ENCODE results near the gene HOXC9.

The HOXC9 gene

DNA sequence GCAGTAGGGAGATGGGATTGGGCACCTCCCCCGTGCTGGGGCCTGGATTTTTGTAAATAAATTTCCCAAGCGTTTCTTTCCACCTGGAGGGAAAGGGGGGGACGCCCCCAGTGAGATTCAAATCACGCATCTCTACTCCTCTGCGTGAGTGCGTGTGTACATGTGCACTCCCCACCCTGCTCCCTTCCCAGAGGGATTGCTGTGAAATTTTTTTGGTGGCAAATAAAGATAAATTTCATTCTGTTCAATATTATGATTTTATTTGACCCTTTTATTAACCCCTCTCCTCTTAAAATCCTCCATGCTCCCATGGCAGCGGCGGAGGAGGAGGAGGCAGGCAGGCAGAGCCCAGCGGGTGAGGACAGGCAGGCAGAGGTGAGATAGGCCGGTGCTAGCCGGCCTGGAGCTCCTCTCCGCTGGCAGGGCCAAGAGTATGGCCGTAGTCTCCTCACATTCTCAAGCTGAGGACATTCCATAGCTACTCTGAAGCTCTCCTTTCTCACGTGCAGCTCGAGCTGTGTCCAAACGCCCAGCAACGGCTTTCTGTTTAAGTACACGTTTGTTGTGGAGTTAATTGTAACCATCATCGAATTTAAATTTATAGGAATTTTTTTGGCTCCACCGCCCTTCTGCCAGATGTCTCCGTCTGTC, 23.7 kb upstream of the HOXC9 start:
- no peak for DNase-seq

DNA sequence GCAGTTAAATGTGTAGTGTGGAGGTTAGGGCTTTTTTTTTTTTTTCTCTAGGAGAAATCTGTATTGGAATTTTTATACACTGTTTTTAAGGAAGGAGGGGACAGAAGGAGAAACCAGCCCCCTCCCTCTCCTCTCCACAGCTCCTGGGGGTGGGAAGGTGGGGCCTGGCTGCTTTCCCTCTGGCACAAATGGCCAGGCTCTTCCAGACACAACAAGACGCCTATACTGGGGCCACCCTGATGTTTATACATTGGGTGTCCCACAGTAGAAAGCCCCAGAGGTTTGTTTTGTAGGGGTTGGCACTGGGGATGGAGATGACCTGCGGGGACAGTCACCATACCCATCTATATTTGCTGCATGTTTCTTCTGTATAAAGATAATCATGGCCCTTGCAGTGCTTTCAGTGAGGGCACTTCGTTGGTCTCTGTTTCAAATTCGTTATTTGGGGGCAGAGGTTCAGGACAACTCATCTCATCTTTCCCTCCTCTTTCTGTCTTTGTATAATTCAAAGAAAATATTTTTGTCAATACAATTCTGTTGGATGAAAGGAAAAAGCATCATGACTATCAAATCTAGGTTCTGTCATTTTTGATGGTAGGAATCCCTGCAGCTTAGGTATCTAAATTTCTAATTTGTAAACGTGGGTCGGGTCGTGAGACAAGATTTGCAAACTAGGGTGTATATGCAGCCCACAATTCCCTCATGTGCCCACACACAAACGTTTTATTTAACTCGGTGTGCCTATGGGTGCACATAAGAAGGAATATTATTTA, 23.0 kb upstream of the HOXC9 start:
- no peak for DNase-seq

DNA sequence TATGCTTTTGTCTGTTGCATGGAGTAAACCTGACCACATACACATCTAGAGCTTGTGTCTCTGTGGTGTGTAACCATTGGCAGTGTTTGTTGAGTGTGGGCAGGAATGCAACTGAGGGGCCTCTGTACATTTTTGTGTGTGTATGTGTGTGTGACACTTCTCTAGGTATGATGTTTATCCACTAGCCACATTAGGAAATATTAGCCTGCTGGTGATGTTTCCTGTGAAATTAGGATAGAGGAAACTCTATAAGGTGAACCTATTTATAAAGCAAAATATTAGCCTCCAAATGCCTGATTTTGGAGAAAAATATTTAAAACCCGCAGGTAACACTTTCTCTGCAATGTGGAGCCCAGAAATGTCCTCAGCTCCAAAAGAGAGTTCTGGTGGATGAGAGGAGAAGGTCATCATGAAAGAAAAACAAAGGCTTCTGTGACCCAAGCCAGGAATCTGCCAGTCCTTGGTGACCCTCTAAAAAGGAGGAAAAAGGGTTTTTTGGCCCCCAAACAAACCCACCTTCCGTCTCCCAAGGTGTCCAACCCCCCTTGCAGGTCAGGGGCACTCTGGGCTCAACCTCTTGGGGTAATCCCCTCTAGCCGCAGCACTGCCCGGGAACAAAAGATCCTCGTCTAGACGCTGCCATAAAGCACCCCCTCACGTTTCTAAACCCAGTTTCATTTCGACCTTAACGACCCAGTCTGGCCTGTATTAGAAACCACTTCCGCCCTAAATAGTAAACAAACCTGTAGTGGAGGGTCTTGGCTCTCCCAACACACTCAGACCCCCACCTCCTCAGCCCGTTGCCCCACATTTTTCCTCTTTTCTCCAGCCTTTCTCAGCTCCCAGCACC, 22.1 kb upstream of the HOXC9 start:
- no peak for DNase-seq

DNA sequence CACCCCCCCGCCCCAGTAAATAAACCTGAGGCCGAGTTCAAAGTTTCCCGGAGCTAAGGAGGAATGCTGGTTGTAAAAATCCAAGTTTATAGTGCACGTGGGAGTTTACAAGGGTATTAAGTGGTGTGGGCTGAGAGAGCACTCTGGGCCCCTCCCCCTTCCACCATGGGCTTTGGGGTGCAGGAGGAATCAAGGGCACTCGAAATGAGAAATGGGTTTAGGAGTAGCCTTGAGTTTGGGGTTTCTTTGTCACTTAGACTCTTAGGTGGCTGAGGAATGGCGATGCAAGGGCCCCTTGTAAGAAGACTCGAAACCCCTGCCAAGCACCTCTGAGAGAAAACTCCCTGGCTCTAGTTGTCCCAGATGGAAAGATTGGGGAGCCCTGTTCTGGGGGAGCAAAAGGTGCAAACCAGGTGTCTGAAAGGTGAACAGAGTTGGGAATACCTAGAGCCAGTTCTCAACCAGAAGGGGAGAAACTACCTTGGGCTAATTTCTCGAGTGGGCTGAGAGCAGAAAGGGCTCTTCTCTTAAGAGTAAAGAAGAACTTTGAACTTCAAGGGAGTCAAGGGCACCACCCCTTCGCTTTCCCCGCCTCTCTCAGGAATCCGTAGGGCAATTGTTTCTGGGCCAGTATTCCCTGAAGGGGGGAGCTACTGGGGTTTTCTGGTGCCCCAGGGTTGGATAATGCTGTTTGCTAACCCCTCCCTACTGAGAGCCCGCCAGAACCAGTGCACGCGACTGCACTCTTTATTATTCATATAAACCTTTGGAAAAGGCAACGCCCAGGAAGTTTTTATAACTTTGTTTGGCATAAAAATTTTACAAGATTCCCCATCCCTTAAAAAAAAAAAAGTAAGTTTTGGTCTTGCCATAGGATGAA, 21.2 kb upstream of the HOXC9 start:
- DNase-seq = no peak

DNA sequence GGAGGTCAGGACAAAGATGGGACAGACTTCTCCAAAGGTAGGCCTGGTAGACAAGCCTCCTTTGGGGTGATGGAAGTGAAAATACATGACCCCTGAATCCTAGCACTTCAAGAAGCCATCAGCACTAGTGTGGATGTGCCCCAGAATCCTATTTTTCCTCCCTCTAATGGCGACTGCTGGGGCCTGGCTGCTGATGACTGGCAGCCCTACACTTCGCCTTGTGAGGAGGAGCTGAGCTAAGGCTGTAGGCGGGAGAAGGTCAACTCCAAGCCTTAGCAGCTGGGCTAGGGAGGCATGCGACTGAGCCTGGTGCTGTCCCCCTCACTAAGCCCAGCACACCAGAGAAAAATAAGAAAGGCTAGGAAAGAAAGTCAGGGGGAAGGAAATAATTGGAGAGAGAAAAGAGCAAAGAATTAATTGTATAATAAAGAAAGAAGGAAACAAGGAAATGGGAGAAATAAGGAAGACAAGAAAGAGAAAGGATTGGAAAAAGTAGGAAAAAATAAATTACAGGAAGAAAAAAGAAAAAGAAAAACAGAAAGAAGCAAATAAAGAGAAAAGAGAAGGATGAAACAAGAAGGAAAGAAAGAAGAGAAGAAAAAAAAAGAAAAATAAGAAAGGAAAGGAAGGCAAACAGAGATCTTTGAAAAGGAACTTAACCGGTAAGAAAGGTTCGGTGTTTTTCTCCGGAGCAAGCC, 19.7 kb upstream of the HOXC9 start:
- no peak for DNase-seq

DNA sequence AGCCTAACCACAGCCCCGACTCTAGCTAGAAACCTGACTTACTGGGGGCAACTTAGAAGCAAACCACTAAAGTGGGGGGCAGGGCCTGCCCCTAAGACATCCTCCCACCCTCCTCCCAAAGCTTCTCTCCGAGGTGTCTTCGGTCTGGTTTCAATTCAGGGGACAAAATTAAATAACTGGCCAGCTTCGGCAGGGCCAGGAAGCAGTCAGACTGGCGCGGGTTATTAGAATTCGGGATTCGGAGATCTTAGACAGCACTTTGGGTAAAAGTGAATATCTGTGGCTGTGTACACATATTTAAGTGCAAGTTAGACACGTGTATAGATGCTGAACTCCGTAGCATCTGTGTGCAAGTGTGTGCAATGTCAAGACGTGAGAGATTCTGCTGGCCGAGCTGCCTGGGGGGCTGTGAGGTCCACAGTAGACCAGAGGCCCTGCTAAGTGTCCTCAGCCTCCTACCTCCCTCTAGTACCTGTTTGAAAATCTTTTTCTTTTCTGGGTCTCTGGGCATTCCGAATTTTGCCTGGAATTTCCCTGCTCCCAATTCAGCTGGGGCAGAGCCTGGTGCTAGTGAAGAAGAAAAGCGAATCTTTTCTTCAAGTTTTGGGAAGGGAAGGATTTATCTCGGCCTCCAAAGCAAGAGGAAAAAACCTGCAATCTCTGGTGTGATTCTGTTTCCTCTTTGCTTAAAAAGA, 19.0 kb upstream of the HOXC9 start:
- no peak for DNase-seq

DNA sequence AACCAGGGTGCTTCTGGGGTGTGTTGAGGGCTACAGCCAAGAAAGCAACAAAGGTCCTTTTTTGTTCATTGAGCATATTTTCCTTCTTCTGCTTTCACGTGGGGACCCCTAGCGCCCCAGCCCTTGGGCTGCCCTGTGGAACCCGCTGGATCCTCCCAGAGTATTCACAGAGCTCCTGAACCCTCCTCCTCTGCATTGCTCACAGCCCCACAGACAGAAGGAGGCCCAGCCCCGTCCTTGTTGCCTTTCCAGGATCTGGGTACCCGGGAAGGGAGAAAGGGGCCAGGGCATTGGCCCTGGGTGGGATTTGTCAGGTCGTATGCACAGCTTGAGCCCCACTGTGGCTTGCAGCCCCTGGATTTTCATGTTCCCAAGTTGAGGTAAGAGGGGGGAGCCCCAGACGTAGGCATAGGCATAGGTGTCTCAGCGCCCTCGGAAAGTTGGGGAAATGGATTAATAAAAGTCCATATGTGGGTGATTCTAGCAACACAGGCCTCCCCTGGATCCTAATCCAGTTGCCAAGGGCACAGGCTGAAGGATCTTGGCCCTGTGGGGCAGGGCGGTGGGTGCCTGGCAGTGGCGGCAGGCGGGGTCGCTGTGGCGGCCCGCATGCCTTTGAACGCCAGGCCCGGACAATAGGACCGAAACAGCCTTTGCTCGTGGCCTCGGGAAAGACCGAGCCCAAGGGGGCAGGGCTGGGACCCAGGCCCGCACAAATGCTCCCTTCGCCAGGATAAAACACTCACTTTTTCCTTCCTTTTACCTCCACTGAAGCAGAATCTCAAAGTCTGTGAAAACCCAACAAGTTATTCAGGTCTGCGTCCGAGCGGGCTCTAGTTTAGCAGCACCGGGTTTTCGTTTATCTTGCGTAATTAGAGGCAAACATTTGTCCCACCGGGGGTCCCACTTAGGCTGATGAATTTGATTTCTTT, 18.1 kb upstream of the HOXC9 start:
- DNase-seq = no peak

DNA sequence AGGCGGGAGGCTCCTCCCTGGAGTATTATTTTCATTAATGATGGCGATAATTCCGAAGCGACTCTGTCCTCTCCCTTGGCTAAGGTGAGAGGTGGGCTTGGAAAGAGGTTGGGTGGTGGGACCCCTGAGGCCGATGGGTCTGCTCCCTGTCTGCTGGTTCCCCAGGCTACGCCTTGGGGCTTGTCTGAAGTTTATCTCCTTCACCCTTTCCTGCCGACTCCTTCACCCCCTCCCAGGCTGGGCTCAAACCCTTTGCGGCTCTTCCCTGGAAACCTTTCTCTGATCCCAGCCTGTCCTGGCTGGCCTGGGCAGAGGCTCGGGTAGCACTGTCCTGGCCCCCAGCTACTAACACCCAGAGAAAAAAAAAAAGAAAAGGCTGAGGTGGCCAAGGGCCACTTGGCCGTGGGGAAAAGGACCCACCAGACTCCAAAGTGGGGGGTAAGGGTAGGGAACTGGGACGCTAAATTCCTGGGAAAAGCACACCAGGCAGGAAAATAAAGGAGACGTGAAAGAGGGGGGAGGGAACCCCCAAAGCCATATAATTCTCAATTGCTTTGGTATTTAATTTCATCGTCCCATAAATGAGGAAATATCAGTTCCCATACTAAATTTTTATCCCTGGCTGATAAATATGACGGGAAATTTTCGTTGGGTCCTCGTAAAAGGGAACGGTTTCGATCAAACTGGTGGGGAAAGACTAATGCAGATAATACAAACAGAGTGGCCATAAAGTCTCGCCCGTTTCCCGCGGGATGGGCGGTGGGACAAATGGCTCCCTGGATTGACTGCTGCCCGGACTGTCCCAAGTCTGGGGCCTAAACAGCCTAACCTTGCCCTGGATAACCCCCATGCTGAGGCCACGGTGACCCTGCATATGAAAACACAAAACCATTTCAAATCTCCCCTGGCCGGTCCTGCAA, 17.1 kb upstream of the HOXC9 start:
- no peak for DNase-seq

DNA sequence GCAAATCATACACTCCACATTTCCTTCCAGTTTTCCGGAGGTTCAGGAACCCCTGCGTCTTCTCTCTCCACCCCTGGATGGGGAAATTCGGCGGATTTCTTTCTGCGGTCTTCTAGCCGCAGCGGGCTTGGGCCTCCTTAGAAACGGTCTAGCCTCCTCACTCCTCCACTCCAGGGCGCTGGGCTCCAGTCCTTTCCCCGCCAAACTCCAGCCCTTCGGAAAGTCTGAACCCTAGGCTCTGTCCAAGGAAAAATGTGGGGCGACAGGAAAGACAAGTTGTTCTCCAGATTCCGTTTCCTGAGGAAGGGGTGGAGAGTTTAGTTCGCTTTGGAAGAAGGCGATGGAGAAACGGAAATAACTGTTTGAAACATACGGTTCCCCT, 16.4 kb upstream of the HOXC9 start:
- no peak for DNase-seq

DNA sequence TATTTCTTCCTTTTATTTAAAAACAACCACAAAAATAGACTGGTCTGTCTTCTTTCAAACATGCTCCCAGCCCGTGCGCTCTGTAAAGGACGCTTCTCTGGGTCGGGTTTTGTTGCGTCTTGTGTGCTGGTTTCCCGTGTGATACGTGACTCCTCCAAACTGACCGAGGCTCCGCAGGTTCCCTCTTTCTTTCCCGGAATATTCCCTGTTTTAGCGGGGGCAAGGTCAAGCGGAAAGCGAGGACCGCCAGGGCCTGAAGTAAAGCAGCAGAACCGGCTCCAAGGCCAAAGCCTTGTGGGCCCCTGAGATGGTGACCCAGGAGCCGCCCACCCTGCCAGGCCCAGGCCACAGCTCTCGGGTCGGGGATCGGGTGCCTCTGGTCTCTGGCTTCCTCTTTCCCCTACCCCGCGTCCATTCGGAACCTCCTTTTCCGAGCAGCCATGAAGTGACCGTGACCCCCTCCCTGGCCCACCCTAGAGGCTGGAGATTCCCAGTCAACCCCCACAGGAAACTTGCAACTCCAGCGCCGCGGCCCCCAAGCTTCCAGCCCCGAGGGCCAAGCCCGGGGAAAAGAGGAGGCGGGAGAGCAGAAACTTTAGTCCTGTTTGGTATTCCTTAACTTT, 15.9 kb upstream of the HOXC9 start:
- no peak for DNase-seq

DNA sequence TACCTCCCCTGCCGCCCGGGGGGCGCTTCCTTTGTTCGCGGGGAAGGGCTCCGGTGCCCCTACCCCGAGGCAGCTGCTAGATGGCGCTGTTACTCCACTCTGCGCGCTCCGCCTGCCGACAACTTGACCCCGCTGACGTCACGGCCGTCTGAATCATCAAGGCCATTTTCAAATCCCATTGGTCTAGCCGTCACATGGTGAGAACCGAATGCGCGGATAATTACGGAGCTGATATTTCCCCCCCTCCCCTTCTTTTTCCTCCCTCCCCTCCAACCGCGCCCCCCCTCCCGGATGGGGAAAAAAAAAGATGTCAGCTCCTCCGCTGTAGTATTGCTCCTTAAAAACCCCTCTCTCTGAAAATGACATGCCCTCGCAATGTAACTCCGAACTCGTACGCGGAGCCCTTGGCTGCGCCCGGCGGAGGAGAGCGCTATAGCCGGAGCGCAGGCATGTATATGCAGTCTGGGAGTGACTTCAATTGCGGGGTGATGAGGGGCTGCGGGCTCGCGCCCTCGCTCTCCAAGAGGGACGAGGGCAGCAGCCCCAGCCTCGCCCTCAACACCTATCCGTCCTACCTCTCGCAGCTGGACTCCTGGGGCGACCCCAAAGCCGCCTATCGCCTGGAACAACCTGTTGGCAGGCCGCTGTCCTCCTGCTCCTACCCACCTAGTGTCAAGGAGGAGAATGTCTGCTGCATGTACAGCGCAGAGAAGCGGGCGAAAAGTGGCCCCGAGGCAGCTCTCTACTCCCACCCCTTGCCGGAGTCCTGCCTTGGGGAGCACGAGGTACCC, 14.9 kb upstream of the HOXC9 start, which contains the start of gene HOXC10:
Gene HOXC10, plus strand, starts transcription at position 246 of the 791 bp plus-strand sequence. Its CDS starts 114 bp downstream, at position 360.
- peak; percentile 48 for DNase-seq

DNA sequence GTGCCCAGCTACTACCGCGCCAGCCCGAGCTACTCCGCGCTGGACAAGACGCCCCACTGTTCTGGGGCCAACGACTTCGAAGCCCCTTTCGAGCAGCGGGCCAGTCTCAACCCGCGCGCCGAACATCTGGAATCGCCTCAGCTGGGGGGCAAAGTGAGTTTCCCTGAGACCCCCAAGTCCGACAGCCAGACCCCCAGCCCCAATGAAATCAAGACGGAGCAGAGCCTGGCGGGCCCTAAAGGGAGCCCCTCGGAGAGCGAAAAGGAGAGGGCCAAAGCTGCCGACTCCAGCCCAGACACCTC, 14.3 kb upstream of the HOXC9 start:
- DNase-seq = no peak

DNA sequence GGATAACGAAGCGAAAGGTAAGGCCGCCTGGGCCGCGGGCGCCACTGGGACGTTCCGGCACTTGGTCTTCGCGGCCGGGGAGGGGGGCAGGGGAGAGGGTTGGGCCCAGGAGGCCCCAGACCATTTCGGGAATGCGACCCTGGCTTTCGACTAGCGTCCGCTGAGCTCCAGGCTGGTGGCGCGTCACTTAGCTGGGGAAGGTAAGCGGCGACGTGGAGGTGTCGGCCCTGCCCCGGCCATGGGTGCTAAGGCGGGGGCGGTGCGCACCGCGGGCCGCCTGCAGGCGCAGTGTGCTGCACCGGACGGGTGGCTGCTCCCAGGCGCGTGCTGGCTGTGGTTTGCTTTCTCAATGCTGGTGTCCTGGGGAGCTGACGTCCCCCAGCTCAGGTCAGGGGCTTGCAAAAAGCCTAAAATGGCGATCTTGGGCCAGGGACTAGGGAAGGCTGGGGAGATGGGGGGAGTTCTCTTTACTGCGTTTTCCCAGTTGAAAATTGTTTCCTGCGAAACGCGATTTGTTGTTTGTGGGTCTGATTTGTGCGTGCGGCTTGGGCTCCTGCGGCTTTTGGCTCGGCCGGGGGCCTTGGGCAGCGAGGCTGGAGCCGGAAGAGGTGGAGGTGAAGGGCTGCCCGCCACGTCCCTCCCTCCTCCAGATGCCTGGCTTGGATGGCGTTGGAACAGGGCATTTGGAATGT, 13.8 kb upstream of the HOXC9 start:
- no peak for DNase-seq

DNA sequence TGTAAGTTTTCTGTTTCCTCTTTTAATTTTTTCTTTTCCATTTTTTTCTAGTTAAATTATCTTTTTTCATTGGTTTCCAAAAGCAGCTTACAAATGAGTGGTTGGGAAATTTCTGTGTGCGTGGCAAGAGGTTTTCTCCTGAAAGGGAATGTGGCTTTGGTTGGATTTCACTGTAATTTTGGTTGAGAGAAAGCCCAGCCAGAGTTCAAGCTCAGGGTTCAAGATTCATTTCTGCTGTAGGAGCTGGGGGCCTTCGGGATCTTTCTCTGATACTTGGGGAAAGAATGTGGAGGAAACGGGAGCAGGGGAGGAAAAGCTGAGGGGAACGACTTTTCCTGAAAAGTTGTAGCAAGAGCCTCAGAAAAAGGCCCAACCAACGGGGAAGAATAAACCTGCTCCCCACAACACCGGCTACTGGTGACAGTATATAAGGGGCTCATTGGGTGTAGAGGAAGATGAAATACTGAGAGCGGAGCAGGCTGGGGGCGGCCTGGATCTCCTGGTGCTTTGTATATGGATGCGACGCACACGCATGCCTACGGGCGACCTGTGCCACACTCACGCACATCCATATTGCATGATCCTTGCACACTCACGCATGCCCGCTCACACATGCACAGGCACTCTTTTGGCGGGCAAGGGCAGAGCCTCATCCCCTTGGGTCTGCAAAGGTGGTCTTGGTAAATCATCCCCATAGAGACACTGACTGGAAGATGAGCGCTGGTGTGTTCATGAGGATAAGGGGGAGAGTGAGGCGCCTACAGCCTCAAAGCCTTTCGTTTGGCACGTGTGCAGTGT, 13.1 kb upstream of the HOXC9 start:
- no peak for DNase-seq

DNA sequence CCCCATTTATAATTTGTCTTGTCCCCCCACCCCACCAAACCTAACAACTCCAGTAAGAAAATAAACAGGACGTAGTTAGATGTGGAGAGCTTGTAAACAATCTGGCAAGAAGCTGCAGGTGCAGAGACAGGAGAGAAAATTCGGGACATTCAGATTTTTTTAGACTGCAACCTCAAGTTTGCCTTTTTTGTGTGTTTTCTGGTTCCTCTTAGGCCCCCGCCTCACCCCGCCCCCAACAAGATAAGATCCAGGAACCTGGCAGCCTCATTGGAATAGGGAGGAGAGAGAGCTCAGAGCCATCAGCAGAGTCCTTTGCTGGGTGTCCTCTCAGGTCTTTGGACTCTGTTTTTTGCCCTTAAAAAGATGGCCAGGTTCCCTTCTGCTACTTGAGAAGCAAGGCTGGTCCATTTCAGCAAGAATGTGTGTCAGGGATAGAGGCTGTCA, 12.2 kb upstream of the HOXC9 start:
- no peak for DNase-seq

DNA sequence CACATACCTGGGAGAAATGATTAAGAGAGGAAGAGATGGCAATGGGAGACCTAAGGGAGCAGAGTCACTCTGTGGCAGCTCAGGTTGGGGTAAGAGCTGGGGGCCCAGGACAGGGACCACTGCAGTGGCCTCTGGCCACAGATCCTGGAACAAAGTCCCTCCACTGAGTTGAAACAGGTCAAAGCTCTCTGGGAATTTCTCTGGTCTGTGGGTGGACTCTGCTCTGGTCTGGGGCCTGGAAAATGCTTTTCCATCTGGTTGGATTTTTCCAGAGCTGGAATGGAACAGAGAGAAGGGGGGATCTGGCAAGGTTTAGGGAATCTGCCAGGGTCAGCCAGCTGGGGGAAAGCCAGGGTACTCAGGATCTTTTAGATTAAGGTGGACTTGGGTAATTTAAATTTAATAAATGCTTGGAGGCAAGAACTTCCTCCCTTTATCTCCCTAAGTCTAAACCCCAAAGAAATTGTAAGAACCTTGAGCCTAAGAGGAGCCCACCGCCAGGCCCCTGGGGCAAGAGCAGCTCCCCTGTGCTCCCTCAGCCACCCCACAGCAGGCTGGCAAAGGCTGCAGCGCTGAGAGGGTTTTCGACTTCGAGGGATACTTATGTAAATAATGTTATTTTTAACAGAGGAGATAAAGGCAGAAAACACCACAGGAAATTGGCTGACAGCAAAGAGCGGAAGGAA, 11.3 kb upstream of the HOXC9 start:
- DNase-seq = no peak

Measured in effector CD8-positive, alpha-beta T cell (primary cell).